HCT116 (cell line): ENCODE measurements around the gene CNN2. TPM values are rescaled to one million over a fixed set of nuclear protein-coding genes. Genes with fewer than 3 reads are reported as not detected.
A peak's percentile ranks its signal among the peaks of the same experiment; 100 is the strongest.

ENCODE experiments used
- ATAC-seq: fragments of 200-7000 bp; cut with Tn5 transposase; 2 replicates; pipeline ENCODE4 v1.9.1; 2020; ENCODE audit warnings: mild to moderate bottlenecking, moderate library complexity
- BruUV-seq: library from RNA; stranded (reverse); fragments of 400-500 nt; replicated peaks from 2 replicates; lab custom pipeline; 2021; lab: Mats Ljungman, UMichigan
- CTCF ChIA-PET: fragments of 300-600 bp; sonication (Branson Sonifier 250); formaldehyde crosslinking; loops from one replicate; lab custom pipeline; 2021; ENCODE audit warnings: antibody characterized with exemption; lab: Charles Lee
- POLR2A ChIA-PET: fragments of 300-600, 350-600 bp; sonication (Branson Sonifier 250); formaldehyde crosslinking; loops from one replicate; lab custom pipeline; 2021; ENCODE audit warnings: antibody characterized with exemption; lab: Charles Lee
- RAD21 ChIA-PET, 2 experiments: fragments of 300-600 bp; sonication (Branson Sonifier 250); formaldehyde crosslinking; loops; one replicate each; lab custom pipeline; 2023; ENCODE audit warnings: low total read pairs in 2 of 2; ENCODE audit not compliant: uncharacterized antibody in 2 of 2, unreplicated experiment in 2 of 2, low non-redundant PET in 1 of 2; lab: Charles Lee
- DNase-seq: peaks from one replicate; pipeline ENCODE4 v3.0.0-alpha.2; 2010; ENCODE audit warnings: low read depth, low spot score
- H2AFZ ChIP-seq: fragments of 200-600 bp; shearing (Covaris generic), sonication (generic); 2 replicates; pipeline ENCODE4 v1.6.1; 2017; ENCODE audit warnings: low read depth, mixed run types, mixed read lengths, antibody characterized with exemption, low read length; ENCODE audit not compliant: poor library complexity, severe bottlenecking
- H3K27ac ChIP-seq: 2 replicates; pipeline ENCODE4 v1.5.1; 2012; ENCODE audit warnings: low read depth, low read length
- H3K27me3 ChIP-seq: fragments of 200-600 bp; sonication (generic); 2 replicates; pipeline ENCODE4 v1.6.1; 2016; ENCODE audit warnings: mixed run types, low read length, mixed read lengths; ENCODE audit not compliant: insufficient read depth
- H3K36me3 ChIP-seq, 2 experiments: fragments of 200-500 bp in 1 of 2; fragments of 200-600 bp in 1 of 2; sonication (Bioruptor generic) in 1 of 2; sonication (generic) in 1 of 2; 2 replicates each; pipeline versions ENCODE4 v1.5.1 to v1.6.1; 2014 to 2016; ENCODE audit warnings: low read length in 2 of 2, inconsistent platforms in 1 of 2, mixed read lengths in 1 of 2, mixed run types in 1 of 2; ENCODE audit not compliant: insufficient read depth in 2 of 2, control insufficient read depth in 1 of 2
- H3K4me1 ChIP-seq, 2 experiments: fragments of 200-600 bp in 1 of 2; sonication (generic) in 1 of 2; 2 replicates each; pipeline versions ENCODE4 v1.5.1 to v1.6.1; 2012 to 2017; ENCODE audit warnings: low read length in 2 of 2, inconsistent platforms in 1 of 2, mild to moderate bottlenecking in 1 of 2, mixed read lengths in 1 of 2, mixed run types in 1 of 2, moderate library complexity in 1 of 2; ENCODE audit not compliant: insufficient read depth in 2 of 2, control insufficient read depth in 1 of 2
- H3K4me2 ChIP-seq: fragments of 200-600 bp; sonication (generic); 2 replicates; pipeline ENCODE4 v1.6.1; 2017; ENCODE audit warnings: mixed run types, low read length, mixed read lengths
- H3K4me3 ChIP-seq, 2 experiments: fragments of 200-600 bp in 1 of 2; sonication (generic) in 1 of 2; replicated peaks in 1 of 2; 2 replicates each; pipeline ENCODE4 v1.5.1; 2011 to 2016; ENCODE audit warnings: low read length in 2 of 2, control low read depth in 1 of 2, low read depth in 1 of 2, mild to moderate bottlenecking in 1 of 2, mixed read lengths in 1 of 2, mixed run types in 1 of 2
- H3K79me2 ChIP-seq: fragments of 200-600 bp; sonication (generic); 2 replicates; pipeline ENCODE4 v1.6.1; 2017; ENCODE audit warnings: mild to moderate bottlenecking, mixed run types, low read length, moderate library complexity, mixed read lengths; ENCODE audit not compliant: insufficient read depth
- H3K9ac ChIP-seq: fragments of 200-600 bp; sonication (generic); 2 replicates; pipeline ENCODE4 v1.6.1; 2016; ENCODE audit warnings: low read length, mixed read lengths
- H3K9me2 ChIP-seq: fragments of 200-600 bp; sonication (generic), shearing (Covaris generic); 2 replicates; pipeline ENCODE4 v1.6.1; 2017; ENCODE audit warnings: mixed run types, mild to moderate bottlenecking, moderate library complexity; ENCODE audit not compliant: insufficient read depth
- H3K9me3 ChIP-seq, 2 experiments: fragments of 200-500 bp in 1 of 2; fragments of 200-600 bp in 1 of 2; sonication (Bioruptor generic) in 1 of 2; sonication (generic) in 1 of 2; 2 replicates each; pipeline ENCODE4 v1.6.1; 2014 to 2017; ENCODE audit warnings: low read length in 2 of 2, mixed read lengths in 2 of 2, inconsistent platforms in 1 of 2, low read depth in 1 of 2, mild to moderate bottlenecking in 1 of 2, mixed run types in 1 of 2, moderate library complexity in 1 of 2; ENCODE audit not compliant: control insufficient read depth in 1 of 2, insufficient read depth in 1 of 2
- H4K20me1 ChIP-seq: fragments of 200-600 bp; sonication (generic), shearing (Covaris generic); 2 replicates; pipeline ENCODE4 v1.6.1; 2017; ENCODE audit warnings: mixed run types, mild to moderate bottlenecking, moderate library complexity; ENCODE audit not compliant: insufficient read depth
- CEBPB ChIP-seq: IDR thresholded peaks from 2 replicates; pipeline ENCODE4 v1.6.1; 2012; ENCODE audit warnings: low read depth
- CTCF ChIP-seq, 3 experiments: fragments of 200-600 bp in 1 of 3; sonication (generic) in 1 of 3; IDR thresholded peaks in 2 of 3; conservative IDR thresholded peaks in 1 of 3; 2 replicates each; pipeline ENCODE4 v1.5.1; 2012 to 2017; ENCODE audit warnings: low read depth in 2 of 3, low read length in 2 of 3, antibody characterized with exemption in 1 of 3, borderline replicate concordance in 1 of 3, control low read depth in 1 of 3, mild to moderate bottlenecking in 1 of 3, mixed read lengths in 1 of 3, mixed run types in 1 of 3, moderate library complexity in 1 of 3; ENCODE audit not compliant: insufficient read depth in 1 of 3
- EGR1 ChIP-seq: IDR thresholded peaks from 2 replicates; pipeline ENCODE4 v1.6.1; 2012; ENCODE audit warnings: low read depth
- EZH2phosphoT487 ChIP-seq: fragments of 200-600 bp; IDR thresholded peaks from 2 replicates; pipeline ENCODE4 v1.6.1; 2018; ENCODE audit warnings: antibody characterized with exemption, borderline replicate concordance
- POLR2A ChIP-seq: IDR thresholded peaks from 2 replicates; pipeline ENCODE4 v1.7.0; 2011; ENCODE audit warnings: borderline replicate concordance; ENCODE audit not compliant: insufficient read depth, insufficient read length; ENCODE audit errors: extremely low read depth
- RAD21 ChIP-seq: IDR thresholded peaks from 2 replicates; pipeline ENCODE4 v1.6.1; 2012; ENCODE audit warnings: low read depth, mild to moderate bottlenecking
- SP1 ChIP-seq: IDR thresholded peaks from 2 replicates; pipeline ENCODE4 v1.6.1; 2012; ENCODE audit warnings: low read depth
- SRF ChIP-seq: IDR thresholded peaks from 2 replicates; pipeline ENCODE4 v1.6.1; 2012; ENCODE audit warnings: low read depth
- TCF7L2 ChIP-seq: IDR thresholded peaks from 2 replicates; pipeline ENCODE4 v1.7.0; 2011; ENCODE audit warnings: borderline replicate concordance, inconsistent platforms; ENCODE audit not compliant: insufficient read depth, insufficient read length; ENCODE audit errors: extremely low read depth
- YY1 ChIP-seq: IDR thresholded peaks from 2 replicates; pipeline ENCODE4 v1.6.1; 2011; ENCODE audit warnings: low read length, low read depth, moderate library complexity, mild to moderate bottlenecking; ENCODE audit not compliant: insufficient replicate concordance; ENCODE audit errors: extremely low read depth
- ZFX ChIP-seq: fragments of 450-650 bp; IDR thresholded peaks from 2 replicates; pipeline ENCODE4 v1.6.1; 2017
- ZNF274 ChIP-seq: fragments of 200-500 bp; sonication (Bioruptor generic); IDR thresholded peaks from 2 replicates; pipeline ENCODE4 v1.6.1; 2014; ENCODE audit warnings: mild to moderate bottlenecking, low read depth, low read length, inconsistent platforms
- intact Hi-C: fragments of 100-400 bp; cut with micrococcal nuclease; formaldehyde crosslinking; loops from 2 replicates; pipeline ENCODE4 v1.10.0; 2022
- total RNA-seq: library from RNA; stranded (reverse); gene quantifications from one replicate; pipeline ENCODE4 v1.2.1, GENCODE V29; 2021; ENCODE audit not compliant: unreplicated experiment
- TF ChIP-seq, protein P1 (sequence below): IDR thresholded peaks from 2 replicates; pipeline ENCODE4 v1.6.1; 2012

The CNN2 gene
- total RNA-seq, 1 experiment from 2014 or later = 212 TPM

GRCh38 chr19:982567-983170, 43.7 kb upstream of the CNN2 start:
- Histone ChIP-seq H3K27ac (peak overlapping the region; percentile 88), H3K27me3 (no peaks in the 10 kb centered on the region), H3K36me3 (peaks cover 6 to 18% of the 10 kb centered on the region in 2 experiments), H3K9ac (peak overlapping the region; percentile 58), H3K4me3 (peak overlapping the region; percentile 20 to 45), H3K4me1 (peaks cover 22 to 42% of the 10 kb centered on the region in 2 experiments), H2AFZ (no peak overlapping the region), H3K79me2 (peaks cover 31% of the 10 kb centered on the region), H3K9me2 (no peaks in the 10 kb centered on the region), H3K4me2 (peak overlapping the region; percentile 81), H3K9me3 (no peaks in the 10 kb centered on the region), H4K20me1 (no peaks in the 10 kb centered on the region)
- intact Hi-C loops = loop anchor here (1.0 to 2.0 kb wide), 3 partner anchors 57 to 212 kb away; no protein-coding TSS in a partner anchor
- POLR2A ChIA-PET = interaction anchor here (1.9 kb wide), 1 partner anchor 60 kb away, joined by 4 read pairs; no protein-coding TSS in a partner anchor
- RAD21 ChIA-PET = interaction anchor here (1.2 to 1.5 kb wide), 2 partner anchors 59 to 60 kb away, joined by 5 to 8 read pairs; no protein-coding TSS in a partner anchor
- CTCF ChIA-PET = interaction anchor here (1.4 to 2.0 kb wide), 2 partner anchors 60 to 126 kb away, joined by 9 to 12 read pairs; no protein-coding TSS in a partner anchor
- no TSS peak for BruUV-seq
- DNase-seq = no peak
- peak; percentile 86 for ATAC-seq
- TF ChIP-seq RAD21 (peak; percentile 93), EZH2phosphoT487 (no peak), CEBPB (no peak), CTCF (IDR thresholded peaks at IDR 0.05 in 2 of 3, conservative IDR thresholded peaks at IDR 0.05 in 1 of 3; ENCODE audit: borderline replicate concordance in 1 of 3, insufficient read depth in 1 of 3, low read depth in 2 of 3, low read length in 2 of 3) (peak; percentile 75 to 86 (median 84)), ZNF274 (no peak), SRF (no peak), TCF7L2 (no peak), SP1 (no peak), YY1 (no peak), EGR1 (no peak), POLR2A (no peak), ZFX (peak; percentile 36; the same call in 1 of the 2 replicates)
- TF ChIP-seq, protein P1, sequence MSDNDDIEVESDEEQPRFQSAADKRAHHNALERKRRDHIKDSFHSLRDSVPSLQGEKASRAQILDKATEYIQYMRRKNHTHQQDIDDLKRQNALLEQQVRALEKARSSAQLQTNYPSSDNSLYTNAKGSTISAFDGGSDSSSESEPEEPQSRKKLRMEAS = peak; percentile 57
